Activated CD4-positive, alpha-beta memory T cell treated with anti-CD3 and anti-CD28 coated beads for 36 hours (primary cell): Measurements from ENCODE around the gene RAB35. TPM values are rescaled to one million over a fixed set of nuclear protein-coding genes. Genes with fewer than 3 reads are reported as not detected.

Experiments
- CTCF ChIA-PET: fragments of 350-600 bp; sonication (Branson Sonifier 250); formaldehyde crosslinking; loops from one replicate; lab custom pipeline; 2021; ENCODE audit warnings: antibody characterized with exemption, inconsistent platforms; lab: Charles Lee
- POLR2A ChIA-PET: fragments of 350-600 bp; sonication (Branson Sonifier 250); formaldehyde crosslinking; loops from one replicate; lab custom pipeline; 2021; ENCODE audit warnings: antibody characterized with exemption; lab: Charles Lee
- DNase-seq: peaks from one replicate; pipeline ENCODE4 v3.0.0-alpha.2; 2020
- H3K27ac Mint-ChIP-seq: one replicate; pipeline ENCODE4 v1.8.0; 2021; ENCODE audit warnings: mixed read lengths
- H3K27me3 Mint-ChIP-seq: one replicate; pipeline ENCODE4 v1.8.0; 2021; ENCODE audit warnings: mixed read lengths
- H3K36me3 Mint-ChIP-seq: one replicate; pipeline ENCODE4 v1.8.0; 2021; ENCODE audit warnings: mixed read lengths
- H3K4me1 Mint-ChIP-seq: one replicate; pipeline ENCODE4 v1.8.0; 2021; ENCODE audit warnings: low read depth, mixed read lengths
- H3K4me3 Mint-ChIP-seq: one replicate; pipeline ENCODE4 v1.8.0; 2021; ENCODE audit warnings: mild to moderate bottlenecking, mixed read lengths
- H3K9me3 Mint-ChIP-seq: one replicate; pipeline ENCODE4 v1.8.0; 2021; ENCODE audit warnings: mixed read lengths
- intact Hi-C: fragments of 100-400 bp; cut with micrococcal nuclease; formaldehyde crosslinking; loops from one replicate; pipeline ENCODE4 v1.15.1; 2023
- total RNA-seq, 2 experiments: library from RNA; stranded (reverse); gene quantifications; one replicate each; pipeline ENCODE4 v1.2.3, GENCODE V29; 2021

The RAB35 gene
- total RNA-seq, 2 experiments from 2014 or later: 62.1 to 66.4 TPM

DNA sequence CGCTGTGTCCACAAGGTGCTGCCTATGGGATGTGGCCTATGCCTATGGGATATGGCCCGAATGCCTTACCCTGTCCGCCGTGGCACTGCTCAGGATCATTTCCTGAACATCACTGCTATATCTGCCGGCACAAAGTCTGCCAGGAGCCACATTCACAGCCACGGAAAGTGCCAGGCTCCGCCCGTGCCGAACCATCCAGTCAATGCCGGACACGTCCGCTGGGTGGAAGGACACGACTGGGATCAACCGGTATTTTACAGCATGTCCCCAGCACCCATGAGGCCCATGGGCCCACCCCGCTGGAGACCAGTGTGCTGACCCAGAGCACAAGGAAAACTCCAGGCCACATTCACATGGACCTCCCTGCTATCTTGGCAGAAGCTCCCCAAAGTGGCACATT is 14.6 kb upstream of the RAB35 start:
- ChIA-PET POLR2A (no interaction called here), CTCF (no interaction called here)
- no peak overlapping the region for H3K27ac Mint-ChIP-seq
- no peak overlapping the region for H3K4me3 Mint-ChIP-seq
- DNase-seq: no peak
- intact Hi-C loops: no loop called here
- H3K4me1 Mint-ChIP-seq: peaks cover 18% of the 10 kb centered on the region
- no peaks in the 10 kb centered on the region for H3K9me3 Mint-ChIP-seq
- peaks cover 61% of the 10 kb centered on the region for H3K36me3 Mint-ChIP-seq
- H3K27me3 Mint-ChIP-seq: no peaks in the 10 kb centered on the region

DNA sequence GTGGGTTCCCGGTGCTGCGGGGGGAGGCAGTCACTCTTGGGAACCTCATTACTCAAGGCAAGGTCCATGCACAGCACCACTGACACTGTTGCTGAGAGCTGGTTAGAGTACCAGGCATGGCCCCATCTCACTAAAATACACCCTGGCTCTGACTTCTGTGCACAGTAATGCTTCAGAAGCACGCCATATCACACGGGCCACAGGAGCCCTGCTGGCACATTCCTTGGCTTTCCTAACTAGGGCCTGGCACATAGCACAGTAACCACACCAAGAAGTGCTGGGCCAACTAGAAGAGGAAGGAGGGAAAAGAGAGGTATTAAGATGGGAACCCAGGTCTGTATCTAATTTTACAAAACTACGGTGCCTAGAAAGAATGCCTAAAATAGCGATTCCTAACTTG is 13.5 kb upstream of the RAB35 start:
- H3K4me1 Mint-ChIP-seq: peaks cover 29% of the 10 kb centered on the region
- no peaks in the 10 kb centered on the region for H3K27me3 Mint-ChIP-seq
- POLR2A ChIA-PET: no interaction called here
- no peaks in the 10 kb centered on the region for H3K9me3 Mint-ChIP-seq
- H3K36me3 Mint-ChIP-seq: peaks cover 60% of the 10 kb centered on the region
- H3K4me3 Mint-ChIP-seq: no peak overlapping the region
- no peak for DNase-seq
- CTCF ChIA-PET: no interaction called here
- no peak overlapping the region for H3K27ac Mint-ChIP-seq
- intact Hi-C loops: no loop called here

DNA sequence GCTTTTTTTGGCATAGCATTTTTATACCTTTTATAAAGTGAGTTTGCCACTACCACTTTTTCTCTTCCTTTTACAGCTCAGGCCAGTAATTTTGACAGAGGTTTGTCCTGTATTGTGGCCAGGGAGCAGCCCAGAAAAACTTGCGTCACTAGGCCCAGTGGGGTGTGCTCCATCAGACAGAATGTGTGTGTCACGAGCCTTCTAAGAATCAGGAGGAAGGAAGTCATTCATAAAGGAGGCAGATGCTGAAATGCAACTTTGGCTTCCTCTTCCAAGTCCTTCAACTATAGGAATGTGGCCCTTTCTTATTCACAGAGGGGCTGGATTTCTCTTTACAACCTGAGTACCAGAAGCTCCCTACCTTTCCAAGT is 10.1 kb upstream of the RAB35 start:
- Mint-ChIP-seq H3K4me3 (no peak overlapping the region), H3K4me1 (peaks cover 53% of the 10 kb centered on the region), H3K27ac (peak overlapping the region; percentile 91), H3K36me3 (peaks cover 40% of the 10 kb centered on the region), H3K27me3 (no peaks in the 10 kb centered on the region), H3K9me3 (no peaks in the 10 kb centered on the region)
- CTCF ChIA-PET: interaction anchor here (1.1 to 1.5 kb wide), 4 partner anchors 8 to 137 kb away, joined by 3 to 4 read pairs (median 3); partner anchors contain the start of gene RPLP0
- POLR2A ChIA-PET: interaction anchor here (1.4 to 3.7 kb wide), 4 partner anchors 9 to 137 kb away, joined by 3 to 24 read pairs (median 6); partner anchors contain the start of genes BICDL1, RAB35 and RPLP0
- DNase-seq: peak; percentile 54
- intact Hi-C loops: loop anchor here (1.0 kb wide), 1 partner anchor 8 kb away; no protein-coding TSS in a partner anchor

DNA sequence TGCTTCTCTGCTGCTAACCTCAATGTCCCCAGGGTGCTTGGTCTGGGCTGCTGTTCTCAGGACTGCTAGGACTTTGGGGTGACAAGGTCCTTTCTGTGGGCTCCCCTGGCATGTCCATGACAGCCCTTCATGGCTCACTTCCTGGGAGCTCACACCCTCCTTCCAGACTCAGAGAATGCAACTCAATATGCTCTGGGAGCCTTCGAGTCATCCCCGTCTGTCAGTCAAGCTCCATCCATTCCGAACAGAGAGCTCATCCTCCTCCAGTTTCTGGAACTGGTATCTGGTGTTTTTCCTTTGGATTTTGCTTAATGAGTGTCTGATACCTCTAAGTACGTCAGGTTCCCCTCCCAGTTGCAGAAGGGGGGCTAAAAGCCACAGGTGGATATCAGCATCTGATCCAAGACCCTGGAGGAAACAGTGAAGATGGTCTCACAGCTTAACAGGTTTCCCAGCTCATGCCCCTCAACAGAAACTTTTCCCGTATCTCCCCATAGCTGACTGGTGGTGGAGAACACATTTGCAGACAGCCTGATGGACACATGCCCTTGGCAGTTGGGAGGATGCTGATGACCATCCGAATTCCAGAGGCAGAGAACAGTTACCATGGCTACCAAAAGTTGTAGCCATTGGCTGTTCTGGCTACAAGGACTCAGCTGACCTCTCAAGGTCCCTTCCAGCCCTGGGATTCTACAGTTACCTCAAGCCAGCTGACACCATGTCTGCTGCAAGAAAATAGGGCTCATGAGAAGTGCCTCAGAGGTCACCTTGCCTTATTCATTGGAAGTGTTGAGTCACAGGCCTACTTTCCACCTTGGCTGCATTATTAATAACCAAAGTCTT is 9.5 kb upstream of the RAB35 start:
- CTCF ChIA-PET: interaction anchor here (1.1 to 1.5 kb wide), 4 partner anchors 8 to 136 kb away, joined by 3 to 4 read pairs (median 4); partner anchors contain the start of gene RPLP0

DNA sequence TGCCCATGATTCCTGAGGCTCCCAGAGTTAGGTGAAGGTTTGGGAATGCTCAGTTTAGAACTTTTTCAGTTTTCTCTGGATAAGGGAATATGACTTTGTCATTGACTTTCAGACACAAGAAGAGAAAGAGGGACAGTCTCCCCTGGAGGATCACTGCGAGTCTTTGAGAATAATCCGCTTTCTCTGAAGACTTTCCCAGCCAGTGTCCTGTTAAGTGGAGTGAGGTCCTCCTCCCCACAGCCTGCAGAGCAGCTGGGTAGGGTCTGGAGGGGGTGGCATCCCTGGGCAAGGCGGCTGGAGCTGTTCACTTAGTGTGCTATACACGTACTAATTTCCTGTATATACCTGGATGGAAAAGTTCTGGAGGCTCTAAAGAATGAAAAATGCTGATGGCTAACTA is 8.5 kb upstream of the RAB35 start:
- Mint-ChIP-seq H3K9me3 (no peaks in the 10 kb centered on the region), H3K4me3 (no peak overlapping the region), H3K27ac (no peak overlapping the region), H3K4me1 (peaks cover 66% of the 10 kb centered on the region), H3K27me3 (no peaks in the 10 kb centered on the region), H3K36me3 (peaks cover 32% of the 10 kb centered on the region)
- ChIA-PET CTCF (interaction anchor here (1.2 kb wide), 1 partner anchor 68 kb away, joined by 4 read pairs; no protein-coding TSS in a partner anchor), POLR2A (interaction anchor here (0.6 to 1.9 kb wide), 2 partner anchors 24 to 72 kb away, joined by 4 to 6 read pairs; no protein-coding TSS in a partner anchor)
- no peak for DNase-seq
- intact Hi-C loops: no loop called here

More for the DNA sequence above, 9.5 kb upstream of the RAB35 start:
- POLR2A ChIA-PET: interaction anchor here (0.6 to 3.7 kb wide), 6 partner anchors 8 to 136 kb away, joined by 3 to 24 read pairs (median 4); partner anchors contain the start of genes BICDL1, RAB35 and RPLP0
- DNase-seq: peak; percentile 51
- peak overlapping the region; percentile 91 for H3K27ac Mint-ChIP-seq
- H3K9me3 Mint-ChIP-seq: no peaks in the 10 kb centered on the region
- no peaks in the 10 kb centered on the region for H3K27me3 Mint-ChIP-seq
- intact Hi-C loops: loop anchor here (1.0 kb wide), 1 partner anchor 8 kb away; no protein-coding TSS in a partner anchor
- peaks cover 59% of the 10 kb centered on the region for H3K4me1 Mint-ChIP-seq
- no peak overlapping the region for H3K4me3 Mint-ChIP-seq
- H3K36me3 Mint-ChIP-seq: peaks cover 37% of the 10 kb centered on the region

DNA sequence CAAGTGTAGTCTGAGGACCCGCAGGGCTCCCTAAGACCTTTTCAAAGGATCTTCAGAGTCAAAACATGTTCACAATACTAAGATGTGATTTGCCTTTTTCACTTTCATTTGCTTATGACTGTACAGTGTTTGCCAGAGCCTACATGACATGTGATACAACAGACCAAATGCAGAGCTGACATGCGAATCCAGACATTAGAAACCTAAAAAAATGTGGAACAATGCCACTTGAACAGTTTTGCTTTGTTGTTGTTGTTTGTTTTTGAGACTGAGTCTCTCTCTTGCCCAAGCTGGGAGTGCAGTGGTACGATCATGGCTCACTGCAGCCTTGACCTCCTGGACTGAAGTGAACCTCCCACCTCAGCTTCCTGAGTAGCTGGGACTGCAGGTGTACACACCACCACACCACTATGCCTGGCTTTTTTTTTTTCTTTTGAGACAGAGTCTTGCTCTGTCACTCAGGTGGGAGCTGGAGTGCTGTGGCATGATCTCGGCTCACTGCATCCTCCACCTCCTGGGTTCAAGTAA is 5.3 kb upstream of the RAB35 start:
- Mint-ChIP-seq H3K9me3 (no peaks in the 10 kb centered on the region), H3K4me1 (peaks cover 77% of the 10 kb centered on the region), H3K27me3 (no peaks in the 10 kb centered on the region), H3K4me3 (peak overlapping the region; percentile 24), H3K27ac (peak overlapping the region; percentile 55), H3K36me3 (peaks cover 16% of the 10 kb centered on the region)
- CTCF ChIA-PET: interaction anchor here (0.8 to 2.2 kb wide), 5 partner anchors 11 to 309 kb away, joined by 3 to 9 read pairs (median 3); partner anchors contain the start of gene RPLP0
- POLR2A ChIA-PET: interaction anchor here (0.8 to 10.6 kb wide), 5 partner anchors 11 to 170 kb away, joined by 4 to 131 read pairs (median 13); partner anchors contain the start of genes RNU4-1, RNU4-2 and RPLP0
- intact Hi-C loops: no loop called here
- DNase-seq: peak; percentile 47

DNA sequence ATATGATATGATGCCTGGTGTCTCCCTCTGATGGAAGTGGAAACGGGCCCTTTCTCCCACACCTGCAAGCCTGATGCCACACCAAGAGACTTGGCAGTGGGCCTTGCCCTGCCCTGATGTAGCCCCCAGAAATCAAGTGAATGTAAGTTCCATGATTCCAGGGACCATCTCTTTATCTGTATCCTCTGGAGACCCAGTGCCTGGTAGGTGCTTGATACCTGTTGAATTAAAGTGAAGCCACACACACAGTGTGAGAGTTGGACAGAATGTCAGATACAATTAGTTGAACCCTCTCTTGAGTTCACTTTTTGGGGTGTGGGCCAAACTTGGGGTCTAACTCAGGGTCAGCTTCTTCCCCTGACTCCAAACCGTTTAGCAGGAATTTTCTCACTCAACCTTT is 4.8 kb upstream of the RAB35 start:
- Mint-ChIP-seq H3K36me3 (peaks cover 11% of the 10 kb centered on the region), H3K9me3 (no peaks in the 10 kb centered on the region), H3K4me1 (peaks cover 72% of the 10 kb centered on the region), H3K27ac (peak overlapping the region; percentile 55), H3K4me3 (peak overlapping the region; percentile 20), H3K27me3 (no peaks in the 10 kb centered on the region)
- intact Hi-C loops: no loop called here
- ChIA-PET POLR2A (interaction anchor here (0.8 to 10.6 kb wide), 5 partner anchors 11 to 171 kb away, joined by 4 to 131 read pairs (median 13); partner anchors contain the start of genes RNU4-1, RNU4-2 and RPLP0), CTCF (interaction anchor here (1.3 to 2.2 kb wide), 2 partner anchors 80 to 114 kb away, joined by 3 to 9 read pairs; partner anchors contain the start of gene RPLP0)
- no peak for DNase-seq

DNA sequence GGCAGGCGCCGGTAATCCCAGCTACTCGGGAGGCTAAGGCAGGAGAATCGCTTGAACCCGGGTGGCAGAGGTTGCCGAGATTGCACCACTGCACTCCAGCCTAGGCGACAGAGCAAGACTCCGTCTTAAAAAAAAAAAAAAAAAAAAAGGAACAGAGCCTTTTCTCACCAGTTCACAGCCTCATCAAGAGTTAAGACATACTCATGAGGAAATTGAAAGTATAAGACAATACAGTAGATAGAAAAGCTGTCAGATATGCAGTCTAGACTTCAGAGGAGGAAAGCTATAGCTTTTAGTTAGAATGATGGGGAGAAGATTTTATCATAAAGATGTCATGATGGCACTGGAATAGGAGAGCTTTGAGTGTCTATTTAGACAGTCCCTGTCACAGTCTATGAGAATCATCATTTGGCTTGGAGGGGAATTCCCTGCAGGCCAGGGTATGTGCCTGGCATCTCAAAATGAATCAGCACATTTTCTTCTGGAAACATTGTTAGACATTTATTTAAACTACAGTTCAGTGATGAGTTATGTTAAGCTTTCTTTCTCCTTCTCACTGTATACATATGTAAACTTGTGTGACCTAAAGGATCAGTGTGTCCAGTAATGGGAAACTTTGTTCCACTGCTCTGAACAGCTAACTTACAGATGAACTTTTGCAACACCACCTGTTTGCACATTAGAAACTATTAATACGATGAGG is 2.9 kb upstream of the RAB35 start:
- peaks cover 18% of the 10 kb centered on the region for H3K36me3 Mint-ChIP-seq
- no peaks in the 10 kb centered on the region for H3K27me3 Mint-ChIP-seq
- H3K9me3 Mint-ChIP-seq: no peaks in the 10 kb centered on the region
- peak; percentile 73 for DNase-seq
- ChIA-PET POLR2A (interaction anchor here (0.6 to 10.6 kb wide), 11 partner anchors 8 to 173 kb away, joined by 3 to 131 read pairs (median 8); partner anchors contain the start of genes BICDL1, RNU4-1, RNU4-2 and RPLP0), CTCF (interaction anchor here (1.2 to 2.4 kb wide), 4 partner anchors 32 to 146 kb away, joined by 3 to 14 read pairs (median 7); partner anchors contain the start of genes PXN and RPLP0)
- intact Hi-C loops: loop anchor here (1.0 to 5.0 kb wide), 7 partner anchors 32 to 173 kb away; partner anchors contain the start of genes BICDL1, RNU4-1 and RPLP0
- peaks cover 70% of the 10 kb centered on the region for H3K4me1 Mint-ChIP-seq
- peak overlapping the region; percentile 47 for H3K4me3 Mint-ChIP-seq
- H3K27ac Mint-ChIP-seq: peak overlapping the region; percentile 77

DNA sequence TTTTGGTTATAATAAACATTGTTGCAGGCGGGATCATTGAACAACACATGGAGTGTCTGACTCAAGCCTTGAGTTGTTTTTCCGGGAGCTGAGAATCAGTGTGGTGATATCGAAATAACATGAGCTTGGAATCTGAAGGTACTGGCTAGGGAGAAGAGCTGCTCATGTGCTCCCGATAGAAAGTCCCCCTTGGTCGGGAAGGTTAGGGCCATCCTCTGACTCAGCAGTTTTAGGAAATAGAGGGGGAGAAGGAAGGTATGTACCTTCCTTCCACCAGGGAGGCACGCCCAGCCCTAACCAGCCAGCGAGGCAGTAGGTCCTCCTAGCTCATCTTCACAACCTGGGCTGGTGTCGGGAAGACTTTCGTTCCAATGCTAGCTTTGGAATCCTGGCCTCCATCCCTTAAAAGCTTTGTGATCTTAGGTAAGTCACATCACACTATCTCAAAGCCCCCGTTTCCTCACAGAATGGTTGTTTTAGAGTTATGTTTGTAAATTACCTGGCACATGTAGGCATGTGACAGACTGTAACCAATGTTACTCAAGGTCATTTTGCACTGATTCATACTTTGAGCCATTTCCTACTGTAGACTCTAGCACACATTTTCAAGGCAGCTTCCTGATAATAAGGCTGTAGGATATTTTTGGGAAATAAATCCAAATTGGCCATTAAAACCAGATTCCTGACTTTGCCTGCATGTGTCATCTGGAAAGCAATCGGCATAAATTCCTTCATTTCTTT is 1.9 kb upstream of the RAB35 start:
- intact Hi-C loops: loop anchor here (1.0 to 5.0 kb wide), 8 partner anchors 8 to 174 kb away; partner anchors contain the start of genes BICDL1, RNU4-1 and RPLP0
- peak overlapping the region; percentile 88 for H3K4me3 Mint-ChIP-seq
- peak overlapping the region; percentile 89 for H3K27ac Mint-ChIP-seq
- ChIA-PET POLR2A (interaction anchor here (0.9 to 10.6 kb wide), 12 partner anchors 9 to 174 kb away, joined by 3 to 131 read pairs (median 10); partner anchors contain the start of genes BICDL1, RNU4-1, RNU4-2 and RPLP0), CTCF (interaction anchor here (1.2 to 4.0 kb wide), 4 partner anchors 9 to 112 kb away, joined by 4 to 18 read pairs (median 12); partner anchors contain the start of gene RPLP0)
- no peaks in the 10 kb centered on the region for H3K27me3 Mint-ChIP-seq
- H3K4me1 Mint-ChIP-seq: peaks cover 65% of the 10 kb centered on the region
- peaks cover 25% of the 10 kb centered on the region for H3K36me3 Mint-ChIP-seq
- no peak for DNase-seq
- no peaks in the 10 kb centered on the region for H3K9me3 Mint-ChIP-seq

DNA sequence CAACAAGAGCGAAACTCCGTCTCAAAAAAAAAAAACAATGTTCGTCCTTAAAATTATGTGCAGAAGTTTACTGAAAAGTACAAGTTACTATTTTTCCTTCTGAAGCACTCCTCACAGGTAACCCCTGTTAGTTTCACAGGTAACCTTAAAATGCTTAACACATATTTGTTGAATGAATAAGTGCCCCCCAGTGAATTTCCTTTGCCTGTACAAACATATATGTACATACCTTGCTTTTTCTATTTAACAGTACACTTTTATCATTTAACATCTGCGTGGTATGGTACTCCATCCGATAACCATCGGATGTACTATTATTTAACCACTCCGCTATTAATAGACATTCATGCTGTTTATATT is 1.4 kb upstream of the RAB35 start:
- CTCF ChIA-PET: interaction anchor here (1.2 to 4.0 kb wide), 5 partner anchors 9 to 111 kb away, joined by 4 to 18 read pairs (median 14); partner anchors contain the start of gene RPLP0
- no peaks in the 10 kb centered on the region for H3K9me3 Mint-ChIP-seq
- DNase-seq: no peak
- peak overlapping the region; percentile 89 for H3K27ac Mint-ChIP-seq
- intact Hi-C loops: loop anchor here (1.0 to 5.0 kb wide), 3 partner anchors 8 to 175 kb away; partner anchors contain the start of gene RNU4-1
- POLR2A ChIA-PET: interaction anchor here (0.9 to 10.6 kb wide), 12 partner anchors 9 to 174 kb away, joined by 3 to 131 read pairs (median 10); partner anchors contain the start of genes RNU4-1, RNU4-2 and RPLP0
- no peaks in the 10 kb centered on the region for H3K27me3 Mint-ChIP-seq
- H3K4me3 Mint-ChIP-seq: peak overlapping the region; percentile 88
- H3K4me1 Mint-ChIP-seq: peaks cover 63% of the 10 kb centered on the region
- peaks cover 28% of the 10 kb centered on the region for H3K36me3 Mint-ChIP-seq
